IMR-90 (cell line): Measurements from ENCODE around the gene ATG9A. TPM values are rescaled to one million over a fixed set of nuclear protein-coding genes. Genes with fewer than 3 reads are reported as not detected.

Experiments used
- ATAC-seq: fragments of 200-7000 bp; cut with Tn5 transposase; 2 replicates; pipeline ENCODE4 v1.9.1; 2020; ENCODE audit warnings: low read depth, mild to moderate bottlenecking, moderate library complexity
- BruUV-seq: library from RNA; stranded (reverse); fragments of 400-500 nt; replicated peaks from 2 replicates; lab custom pipeline; 2021; lab: Mats Ljungman, UMichigan
- CTCF ChIA-PET: fragments of 300-600 bp; formaldehyde crosslinking; extraction: SDS; loops from one replicate; lab custom pipeline; 2021; ENCODE audit warnings: antibody characterized with exemption; lab: Yijun Ruan, JAX
- POLR2A ChIA-PET: fragments of 300-600 bp; sonication (Branson Sonifier 250); formaldehyde crosslinking; loops from one replicate; lab custom pipeline; 2022; ENCODE audit warnings: antibody characterized with exemption; ENCODE audit not compliant: unreplicated experiment; lab: Charles Lee
- DNase-seq: peaks from one replicate; pipeline ENCODE4 v3.0.0; 2013
- H2AFZ ChIP-seq: replicated peaks from 2 replicates; pipeline ENCODE3; 2013; ENCODE audit warnings: low read length, mild to moderate bottlenecking; ENCODE audit not compliant: poor library complexity
- H2AK5ac ChIP-seq: 2 replicates; pipeline ENCODE4 v1.6.1; 2013; ENCODE audit warnings: low read depth, low read length, inconsistent platforms
- H2AK9ac ChIP-seq: replicated peaks from 2 replicates; pipeline ENCODE3; 2013; ENCODE audit warnings: mild to moderate bottlenecking, low read depth, low read length, moderate library complexity; ENCODE audit not compliant: poor library complexity
- H2BK120ac ChIP-seq: 2 replicates; pipeline ENCODE4 v1.6.1; 2013; ENCODE audit warnings: low read depth, low read length, inconsistent platforms
- H2BK15ac ChIP-seq: 3 replicates; pipeline ENCODE4 v1.6.1; 2013; ENCODE audit warnings: low read depth, low read length, inconsistent platforms
- H2BK20ac ChIP-seq: 2 replicates; pipeline ENCODE4 v1.6.1; 2013; ENCODE audit warnings: low read depth, mild to moderate bottlenecking, inconsistent platforms, low read length, moderate library complexity
- H2BK5ac ChIP-seq: 2 replicates; pipeline ENCODE4 v1.6.1; 2013; ENCODE audit warnings: mild to moderate bottlenecking, low read depth, low read length, inconsistent platforms; ENCODE audit not compliant: poor library complexity, severe bottlenecking
- H3K14ac ChIP-seq: replicated peaks from 2 replicates; pipeline ENCODE4 v1.6.1; 2013; ENCODE audit warnings: low read depth, low read length, inconsistent platforms
- H3K18ac ChIP-seq: 2 replicates; pipeline ENCODE4 v1.6.1; 2013; ENCODE audit warnings: low read depth, low read length, control low read depth
- H3K23ac ChIP-seq: 2 replicates; pipeline ENCODE4 v1.6.1; 2013; ENCODE audit warnings: low read depth, low read length, inconsistent platforms
- H3K27ac ChIP-seq: 2 replicates; pipeline ENCODE4 v1.5.1; 2013; ENCODE audit warnings: mild to moderate bottlenecking, control low read depth, low read length; ENCODE audit not compliant: insufficient read depth
- H3K27me3 ChIP-seq: 2 replicates; pipeline ENCODE4 v1.6.1; 2013; ENCODE audit warnings: low read length; ENCODE audit not compliant: control insufficient read depth, insufficient read depth
- H3K36me3 ChIP-seq: 2 replicates; pipeline ENCODE4 v1.6.1; 2013; ENCODE audit warnings: low read length, mixed read lengths; ENCODE audit not compliant: control insufficient read depth, insufficient read depth
- H3K4ac ChIP-seq: 2 replicates; pipeline ENCODE4 v1.6.1; 2013; ENCODE audit warnings: low read depth, low read length, inconsistent platforms
- H3K4me1 ChIP-seq: 2 replicates; pipeline ENCODE4 v1.6.1; 2013; ENCODE audit warnings: low read length, mixed read lengths; ENCODE audit not compliant: control insufficient read depth, insufficient read depth
- H3K4me2 ChIP-seq: 2 replicates; pipeline ENCODE4 v1.6.1; 2013; ENCODE audit warnings: low read depth, mild to moderate bottlenecking, control low read depth, low read length, moderate library complexity
- H3K4me3 ChIP-seq: 2 replicates; pipeline ENCODE4 v1.5.1; 2013; ENCODE audit warnings: low read depth, mild to moderate bottlenecking, control low read depth, low read length, moderate library complexity; ENCODE audit not compliant: insufficient read depth
- H3K56ac ChIP-seq: 2 replicates; pipeline ENCODE4 v1.6.1; 2013; ENCODE audit warnings: low read length, inconsistent platforms; ENCODE audit not compliant: insufficient read depth; ENCODE audit errors: extremely low read depth
- H3K79me1 ChIP-seq, 2 experiments: 2 replicates each; pipeline ENCODE4 v1.6.1; 2013; ENCODE audit warnings: low read length in 2 of 2, inconsistent platforms in 1 of 2, low read depth in 1 of 2
- H3K9ac ChIP-seq: 2 replicates; pipeline ENCODE4 v1.6.1; 2013; ENCODE audit warnings: low read depth, low read length, control low read depth
- H3K9me1 ChIP-seq: 2 replicates; pipeline ENCODE4 v1.6.1; 2013; ENCODE audit warnings: low read length, inconsistent platforms; ENCODE audit not compliant: insufficient read depth
- H3K9me3 ChIP-seq: 2 replicates; pipeline ENCODE4 v1.6.1; 2013; ENCODE audit warnings: low read length; ENCODE audit not compliant: control insufficient read depth, insufficient read depth
- H4K20me1 ChIP-seq: 2 replicates; pipeline ENCODE4 v1.6.1; 2013; ENCODE audit warnings: low read length, inconsistent platforms; ENCODE audit not compliant: insufficient read depth
- H4K5ac ChIP-seq: 2 replicates; pipeline ENCODE4 v1.6.1; 2013; ENCODE audit warnings: mild to moderate bottlenecking, low read depth, low read length, control low read depth
- H4K8ac ChIP-seq, 2 experiments: 2 replicates each; pipeline ENCODE4 v1.6.1; 2013; ENCODE audit warnings: low read depth in 2 of 2, low read length in 2 of 2, control low read depth in 1 of 2, inconsistent platforms in 1 of 2
- H4K91ac ChIP-seq: 2 replicates; pipeline ENCODE4 v1.6.1; 2013; ENCODE audit warnings: low read depth, low read length, inconsistent platforms; ENCODE audit not compliant: insufficient read depth
- CHD1 ChIP-seq: IDR thresholded peaks from 2 replicates; pipeline ENCODE4 v1.6.1; 2012; ENCODE audit warnings: low read depth, low read length, improper control_type of control experiment
- MAFK ChIP-seq: IDR thresholded peaks from 2 replicates; pipeline ENCODE4 v1.6.1; 2012; ENCODE audit warnings: low read depth, low read length, improper control_type of control experiment
- RCOR1 ChIP-seq: IDR thresholded peaks from 2 replicates; pipeline ENCODE4 v1.6.1; 2012; ENCODE audit warnings: mild to moderate bottlenecking, low read length, improper control_type of control experiment; ENCODE audit not compliant: insufficient replicate concordance
- WGBS, 2 experiments: methylation state at CpG; one replicate each; pipeline versions ENCODE4 v1.1.5 to v1.1.7; 2013; ENCODE audit warnings: missing lambda C conversion rate in 2 of 2; ENCODE audit not compliant: insufficient read length in 1 of 2; ENCODE audit errors: extremely low coverage in 2 of 2; 5-methylcytosine and 5-hydroxymethylcytosine counted together
- dilution Hi-C: fragments of 300-500 bp; cut with HindIII; formaldehyde crosslinking; loops from one replicate; pipeline ENCODE4 v1.14.3; 2018; ENCODE audit warnings: low sequenced_read_pairs; ENCODE audit not compliant: unreplicated experiment
- in situ Hi-C: fragments of 300-500 bp; cut with MboI; formaldehyde crosslinking; loops from 3 replicates; pipeline ENCODE4 v1.14.3; 2019; ENCODE audit warnings: low sequenced_read_pairs, inconsistent platforms, mixed read lengths
- intact Hi-C: fragments of 100-400 bp; cut with micrococcal nuclease; formaldehyde crosslinking; loops from 2 replicates; pipeline ENCODE4 v1.10.0; 2022
- polyA plus RNA-seq, 3 experiments: library from polyadenylated mRNA; depleted of rRNA; stranded (reverse); fragments of >200 nt; gene quantifications; 2 replicates each; pipeline ENCODE4 v1.2.3, GENCODE V29; 2012; ENCODE audit warnings: low replicate concordance in 1 of 3
- total RNA-seq: library from RNA; depleted of rRNA; stranded (reverse); fragments of >200 nt; gene quantifications from 2 replicates; pipeline ENCODE4 v1.2.3, GENCODE V29; 2012

The ATG9A gene
- total and polyA plus RNA-seq, 2 of the 4 experiments (the other 2 are of a cell fraction) = 35.1 to 58.3 TPM

GRCh38 chr2:219174801-219175200 is 54.6 kb downstream of the ATG9A start:
- H3K23ac ChIP-seq = no peak overlapping the region
- no peak overlapping the region for H2BK5ac ChIP-seq
- ChIA-PET POLR2A (no interaction called here), CTCF (interaction anchor here (1.4 kb wide), 1 partner anchor 120 kb away, joined by 3 read pairs; no protein-coding TSS in a partner anchor)
- H3K18ac ChIP-seq = no peak overlapping the region
- no peak overlapping the region for H2BK20ac ChIP-seq
- H3K27me3 ChIP-seq = no peaks in the 10 kb centered on the region
- no peak overlapping the region for H3K4me2 ChIP-seq
- in situ Hi-C loops = loop anchor here (5.0 kb wide), 2 partner anchors 32 to 122 kb away; partner anchors contain the start of gene ZFAND2B
- peaks cover 19% of the 10 kb centered on the region for H4K20me1 ChIP-seq
- 0 out of 2 replicates have a peak, but pooled peaks cover 6% of the 10 kb centered on the region for H3K9me1 ChIP-seq
- no peak overlapping the region for H2BK15ac ChIP-seq
- peaks cover 8% of the 10 kb centered on the region; the same call in 1 of the 2 replicates for H3K4me1 ChIP-seq
- H3K14ac ChIP-seq = no peak overlapping the region
- H4K8ac ChIP-seq = no peak overlapping the region
- H3K27ac ChIP-seq = no peak overlapping the region
- dilution Hi-C loops = no loop called here
- H3K4ac ChIP-seq = no peak overlapping the region
- TF ChIP-seq CHD1 = no peak
- TF ChIP-seq MAFK = no peak
- no peak for TF ChIP-seq RCOR1
- H3K4me3 ChIP-seq = no peak overlapping the region
- no peak overlapping the region for H2BK120ac ChIP-seq
- H3K9ac ChIP-seq = no peak overlapping the region
- peaks cover 15 to 34% of the 10 kb centered on the region in 2 experiments for H3K79me1 ChIP-seq
- H2AK5ac ChIP-seq = no peak overlapping the region
- H2AK9ac ChIP-seq = no peak overlapping the region
- H4K91ac ChIP-seq = no peak overlapping the region
- H3K9me3 ChIP-seq = no peaks in the 10 kb centered on the region
- H4K5ac ChIP-seq = no peak overlapping the region
- whole genome bisulfite sequencing, 2 experiments = 100% methylated on average over 1 of the region's 7 CpGs; no CpG with 5 or more reads in 1 of the 2 experiments
- no peak overlapping the region for H3K56ac ChIP-seq
- H2AFZ ChIP-seq = no peak overlapping the region
- ATAC-seq = no peak
- no peak for DNase-seq
- intact Hi-C loops = loop anchor here (5.0 kb wide), 2 partner anchors 102 to 212 kb away; partner anchors contain the start of genes DNAJB2 and DNPEP
- H3K36me3 ChIP-seq = peaks cover 22% of the 10 kb centered on the region
- no TSS peak for BruUV-seq
